ENCODE results near the gene HGS.
A peak's percentile ranks its signal among the peaks of the same experiment; 100 is the strongest.

Gene HGS, protein sequence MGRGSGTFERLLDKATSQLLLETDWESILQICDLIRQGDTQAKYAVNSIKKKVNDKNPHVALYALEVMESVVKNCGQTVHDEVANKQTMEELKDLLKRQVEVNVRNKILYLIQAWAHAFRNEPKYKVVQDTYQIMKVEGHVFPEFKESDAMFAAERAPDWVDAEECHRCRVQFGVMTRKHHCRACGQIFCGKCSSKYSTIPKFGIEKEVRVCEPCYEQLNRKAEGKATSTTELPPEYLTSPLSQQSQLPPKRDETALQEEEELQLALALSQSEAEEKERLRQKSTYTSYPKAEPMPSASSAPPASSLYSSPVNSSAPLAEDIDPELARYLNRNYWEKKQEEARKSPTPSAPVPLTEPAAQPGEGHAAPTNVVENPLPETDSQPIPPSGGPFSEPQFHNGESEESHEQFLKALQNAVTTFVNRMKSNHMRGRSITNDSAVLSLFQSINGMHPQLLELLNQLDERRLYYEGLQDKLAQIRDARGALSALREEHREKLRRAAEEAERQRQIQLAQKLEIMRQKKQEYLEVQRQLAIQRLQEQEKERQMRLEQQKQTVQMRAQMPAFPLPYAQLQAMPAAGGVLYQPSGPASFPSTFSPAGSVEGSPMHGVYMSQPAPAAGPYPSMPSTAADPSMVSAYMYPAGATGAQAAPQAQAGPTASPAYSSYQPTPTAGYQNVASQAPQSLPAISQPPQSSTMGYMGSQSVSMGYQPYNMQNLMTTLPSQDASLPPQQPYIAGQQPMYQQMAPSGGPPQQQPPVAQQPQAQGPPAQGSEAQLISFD

DNA sequence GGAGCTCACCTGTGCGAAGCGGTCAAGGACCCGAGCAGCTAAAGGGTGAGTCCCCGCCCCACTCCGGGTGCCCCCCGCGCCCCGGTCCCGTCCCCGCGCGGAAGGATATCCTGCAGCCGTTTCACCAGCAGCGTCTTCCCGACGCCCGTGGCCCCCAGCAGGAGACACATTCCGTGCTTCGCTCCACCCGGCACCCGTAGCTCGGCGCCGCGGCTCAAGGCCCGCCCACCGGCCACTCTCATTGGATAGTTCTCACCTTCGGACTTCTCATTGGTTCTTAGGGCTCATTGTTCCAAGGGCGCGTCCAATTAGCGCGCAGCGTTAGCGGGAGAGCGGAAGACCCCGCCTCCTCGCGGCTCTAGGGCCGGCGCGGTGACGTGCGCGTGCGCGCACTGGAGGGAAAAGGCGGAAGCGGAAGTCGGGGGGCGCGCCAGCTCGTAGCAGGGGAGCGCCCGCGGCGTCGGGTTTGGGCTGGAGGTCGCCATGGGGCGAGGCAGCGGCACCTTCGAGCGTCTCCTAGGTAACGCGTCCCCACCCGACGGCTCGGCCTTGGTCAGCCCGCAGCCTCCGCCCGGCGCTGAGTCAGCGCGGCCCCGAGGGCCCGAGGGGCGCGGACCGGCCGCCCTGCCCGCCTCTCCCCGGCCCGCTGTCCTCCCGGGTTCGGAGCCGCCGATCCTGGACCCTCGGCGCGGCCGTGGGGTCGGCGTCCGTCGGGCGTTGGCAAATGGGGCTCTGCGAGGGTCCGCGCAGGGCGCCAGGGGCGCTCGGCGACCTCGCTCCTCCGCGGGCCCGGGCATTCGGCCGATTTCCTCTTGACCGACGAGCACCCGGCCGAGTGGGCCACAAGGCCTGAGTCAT, at the start of gene HGS, which contains the start of gene ARL16:
Gene HGS (plus strand): TSS at position 428 of the 858 bp plus-strand sequence. CDS start 56 bp downstream, at position 484.
Gene ARL16 (minus strand): TSS at position 214 of the 858 bp plus-strand sequence. CDS start 44 bp downstream, at position 170.
- peak within 1 kb of the TSS; percentile 99 for H3K4me3 ChIP-seq (ENCODE audit: control insufficient read depth, low read depth, low read length)
- TF ChIP-seq, protein P1, sequence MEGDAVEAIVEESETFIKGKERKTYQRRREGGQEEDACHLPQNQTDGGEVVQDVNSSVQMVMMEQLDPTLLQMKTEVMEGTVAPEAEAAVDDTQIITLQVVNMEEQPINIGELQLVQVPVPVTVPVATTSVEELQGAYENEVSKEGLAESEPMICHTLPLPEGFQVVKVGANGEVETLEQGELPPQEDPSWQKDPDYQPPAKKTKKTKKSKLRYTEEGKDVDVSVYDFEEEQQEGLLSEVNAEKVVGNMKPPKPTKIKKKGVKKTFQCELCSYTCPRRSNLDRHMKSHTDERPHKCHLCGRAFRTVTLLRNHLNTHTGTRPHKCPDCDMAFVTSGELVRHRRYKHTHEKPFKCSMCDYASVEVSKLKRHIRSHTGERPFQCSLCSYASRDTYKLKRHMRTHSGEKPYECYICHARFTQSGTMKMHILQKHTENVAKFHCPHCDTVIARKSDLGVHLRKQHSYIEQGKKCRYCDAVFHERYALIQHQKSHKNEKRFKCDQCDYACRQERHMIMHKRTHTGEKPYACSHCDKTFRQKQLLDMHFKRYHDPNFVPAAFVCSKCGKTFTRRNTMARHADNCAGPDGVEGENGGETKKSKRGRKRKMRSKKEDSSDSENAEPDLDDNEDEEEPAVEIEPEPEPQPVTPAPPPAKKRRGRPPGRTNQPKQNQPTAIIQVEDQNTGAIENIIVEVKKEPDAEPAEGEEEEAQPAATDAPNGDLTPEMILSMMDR (IDR thresholded peaks at IDR 0.05; ENCODE audit: control insufficient read depth, insufficient read depth, low read depth, low read length, missing control alignments) = no peak
- peak; percentile 97 for DNase-seq (ENCODE audit: low read depth)

DNA sequence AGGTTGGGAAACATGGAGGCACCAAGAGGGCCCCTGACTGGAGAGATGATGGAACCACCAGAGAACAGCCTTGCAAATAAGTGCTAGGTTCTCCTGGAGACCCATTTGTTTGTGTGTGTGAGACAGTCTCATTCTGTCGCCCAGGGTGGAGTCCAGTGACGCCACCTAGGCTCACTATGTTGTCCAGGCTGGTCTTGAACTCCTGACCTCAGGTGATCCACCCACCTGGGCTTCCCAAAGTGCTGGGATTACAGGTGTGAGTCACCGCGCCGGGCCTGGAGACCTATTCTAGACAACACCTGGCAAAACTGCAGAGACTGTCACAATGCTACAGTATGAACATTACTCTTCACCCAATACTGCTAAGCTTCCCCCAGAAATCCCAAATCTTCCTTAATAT, 48.4 kb upstream of the HGS start:
- DNase-seq (ENCODE audit: low read depth) = no peak
- H3K4me3 ChIP-seq (ENCODE audit: control insufficient read depth, low read depth, low read length) = peak overlapping the region; percentile 99
- TF ChIP-seq, protein P1 (IDR thresholded peaks at IDR 0.05; ENCODE audit: control insufficient read depth, insufficient read depth, low read depth, low read length, missing control alignments) = no peak

DNA sequence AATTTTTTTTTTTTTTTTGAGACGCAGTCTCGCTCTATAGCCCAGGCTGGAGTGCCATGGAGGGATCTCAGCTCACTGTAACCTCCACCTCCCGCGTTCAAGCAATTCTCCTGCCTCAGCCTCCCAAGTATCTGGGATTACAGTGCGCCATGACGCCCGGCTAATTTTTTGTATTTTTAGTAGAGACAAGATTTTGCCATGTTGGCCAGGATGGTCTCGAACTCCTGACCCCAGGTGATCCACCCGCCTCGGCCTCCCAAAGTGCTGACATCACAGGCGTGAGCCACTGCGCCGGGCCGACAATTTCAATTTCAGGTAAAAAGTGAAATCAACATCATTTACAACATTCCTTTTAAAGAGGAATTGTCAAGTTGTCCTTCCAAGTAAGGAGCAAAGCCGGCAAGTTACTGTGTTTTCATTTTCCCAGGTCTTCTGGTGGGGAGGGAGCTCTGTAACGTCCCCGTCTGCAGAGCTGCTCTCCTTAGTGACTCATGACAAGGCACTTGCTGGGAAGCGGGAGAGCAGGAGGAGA, 47.8 kb upstream of the HGS start:
- H3K4me3 ChIP-seq (ENCODE audit: control insufficient read depth, low read depth, low read length) = peak overlapping the region; percentile 99
- TF ChIP-seq, protein P1 (IDR thresholded peaks at IDR 0.05; ENCODE audit: control insufficient read depth, insufficient read depth, low read depth, low read length, missing control alignments) = no peak
- peak; percentile 14 for DNase-seq (ENCODE audit: low read depth)

DNA sequence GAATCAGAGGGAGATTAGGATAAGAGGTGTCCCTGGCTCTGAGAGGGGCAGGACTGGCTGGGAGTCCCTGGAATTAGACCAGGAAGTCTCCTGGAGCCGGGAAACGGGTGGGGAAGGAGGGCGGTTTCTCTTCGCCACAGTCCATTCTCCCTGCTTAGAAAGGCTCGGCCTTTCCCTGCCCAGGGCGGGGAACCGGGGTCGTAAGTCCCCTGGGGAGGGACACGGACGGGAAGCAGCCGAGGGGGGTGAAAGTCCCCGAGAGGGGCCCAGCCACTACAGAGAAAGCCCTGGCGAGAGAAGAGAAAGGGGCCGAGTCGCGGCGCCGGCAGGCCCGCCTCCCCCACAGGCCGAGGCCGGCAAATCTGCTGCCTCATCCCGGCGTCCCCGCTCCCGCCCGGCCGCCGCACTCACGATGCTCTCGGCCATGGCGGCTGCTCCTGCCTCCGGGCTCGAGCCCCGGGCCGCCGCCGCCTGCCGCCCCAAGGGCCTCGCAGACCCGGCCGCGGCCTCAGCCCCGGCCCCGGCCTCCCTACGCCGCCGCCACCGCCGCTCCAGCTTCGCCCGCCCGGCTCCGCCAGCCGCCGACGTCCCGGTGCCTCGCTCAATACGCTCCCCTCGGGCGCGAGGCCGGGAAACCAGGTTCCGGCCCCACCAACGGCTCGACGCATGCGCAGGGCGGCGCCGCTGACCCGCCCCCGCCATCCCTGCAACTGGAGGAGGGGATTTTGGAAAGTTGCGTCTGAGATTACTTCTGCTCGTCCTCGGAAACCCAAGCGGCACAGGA, 47.1 kb upstream of the HGS start, which contains the start of the genes NPLOC4 and TSPAN10:
Gene NPLOC4 (minus strand): TSS at position 608 of the 784 bp plus-strand sequence. CDS start 182 bp downstream, at position 426.
Gene TSPAN10 (plus strand): TSS at position 692 of the 784 bp plus-strand sequence. CDS start 5,217 bp downstream, outside the sequence.
- peak within 1 kb of the TSS; percentile 99 for H3K4me3 ChIP-seq (ENCODE audit: control insufficient read depth, low read depth, low read length)
- TF ChIP-seq, protein P1 (IDR thresholded peaks at IDR 0.05; ENCODE audit: control insufficient read depth, insufficient read depth, low read depth, low read length, missing control alignments) = no peak
- peak; percentile 20 for DNase-seq (ENCODE audit: low read depth)

DNA sequence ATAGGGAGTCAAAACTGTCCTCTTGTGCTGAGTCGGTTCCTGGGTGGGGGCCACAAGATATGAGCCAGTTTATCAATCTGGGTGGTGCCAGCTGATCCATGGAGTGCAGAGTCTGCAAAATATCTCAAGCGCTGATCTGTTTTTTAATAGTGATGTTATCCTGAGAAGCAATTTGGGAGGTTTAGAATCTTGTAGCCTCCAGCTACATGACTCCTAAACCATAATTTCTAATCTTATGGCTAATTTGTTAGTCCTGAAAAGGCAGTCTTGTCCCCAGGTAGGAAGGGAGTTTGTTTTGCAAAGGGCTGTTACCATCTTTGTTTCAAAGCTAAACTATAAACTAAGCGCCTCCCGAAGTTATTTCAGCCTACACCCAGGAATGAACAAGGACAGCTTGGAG, 45.1 kb upstream of the HGS start:
- DNase-seq (ENCODE audit: low read depth) = no peak
- no peak overlapping the region for H3K4me3 ChIP-seq (ENCODE audit: control insufficient read depth, low read depth, low read length)
- TF ChIP-seq, protein P1 (IDR thresholded peaks at IDR 0.05; ENCODE audit: control insufficient read depth, insufficient read depth, low read depth, low read length, missing control alignments) = no peak
